ENCODE measurements around the gene CLCN2.
"Not testable (repeated sequence)": the region's sequence is repeated elsewhere in the genome, so short reads cannot be mapped to it uniquely, and the experiment has no call there.

The CLCN2 gene

GRCh38 chr3:184345317-184346144, 15.9 kb downstream of the CLCN2 start:
- no peak for DNase-seq (ENCODE audit: low read depth)

GRCh38 chr3:184344579-184345316, 16.7 kb downstream of the CLCN2 start:
- no peak for DNase-seq (ENCODE audit: low read depth)

GRCh38 chr3:184343200-184343876, 18.1 kb downstream of the CLCN2 start:
- no peak for DNase-seq (ENCODE audit: low read depth)

- DNase-seq (ENCODE audit: low read depth): no peak
These were observed 19.5 kb downstream of the CLCN2 start for GRCh38 chr3:184341925-184342324.

GRCh38 chr3:184339451-184340135, 21.8 kb downstream of the CLCN2 start:
- DNase-seq (ENCODE audit: low read depth): not testable (repeated sequence)

GRCh38 chr3:184339001-184339400, 22.4 kb downstream of the CLCN2 start:
- DNase-seq (ENCODE audit: low read depth): no peak

- no peak for DNase-seq (ENCODE audit: low read depth)
These were observed 22.9 kb downstream of the CLCN2 start for GRCh38 chr3:184338511-184338945.

- no peak for DNase-seq (ENCODE audit: low read depth)
These were observed 23.4 kb downstream of the CLCN2 start for GRCh38 chr3:184337981-184338380.

GRCh38 chr3:184337399-184337714, 24.0 kb downstream of the CLCN2 start, which contains the start of gene FAM131A:
FAM131A (plus strand) TSS chr3:184337600; CDS start chr3:184337631, 31 bp downstream.
- no peak for DNase-seq (ENCODE audit: low read depth)

- no peak for DNase-seq (ENCODE audit: low read depth)
These were observed 24.6 kb downstream of the CLCN2 start for GRCh38 chr3:184336547-184337398.

GRCh38 chr3:184335661-184336546, 25.5 kb downstream of the CLCN2 start:
- DNase-seq (ENCODE audit: low read depth): peak; percentile 77

GRCh38 chr3:184335291-184335660, 26.1 kb downstream of the CLCN2 start:
- no peak for DNase-seq (ENCODE audit: low read depth)

- peak; percentile 27 for DNase-seq (ENCODE audit: low read depth)
These were observed 26.8 kb downstream of the CLCN2 start for GRCh38 chr3:184334470-184335158.

- no peak for DNase-seq (ENCODE audit: low read depth)
These were observed 27.7 kb downstream of the CLCN2 start for GRCh38 chr3:184333700-184334099.

- DNase-seq (ENCODE audit: low read depth): no peak
These were observed 28.2 kb downstream of the CLCN2 start for GRCh38 chr3:184333190-184333589.

- DNase-seq (ENCODE audit: low read depth): no peak
These were observed 28.9 kb downstream of the CLCN2 start for GRCh38 chr3:184332370-184333090.

- DNase-seq (ENCODE audit: low read depth): no peak
These were observed 32.9 kb downstream of the CLCN2 start for GRCh38 chr3:184328516-184328915.

- DNase-seq (ENCODE audit: low read depth): no peak
These were observed 34.2 kb downstream of the CLCN2 start for GRCh38 chr3:184327171-184327570.
